ENCODE measurements around the gene EFNA1.

DNA sequence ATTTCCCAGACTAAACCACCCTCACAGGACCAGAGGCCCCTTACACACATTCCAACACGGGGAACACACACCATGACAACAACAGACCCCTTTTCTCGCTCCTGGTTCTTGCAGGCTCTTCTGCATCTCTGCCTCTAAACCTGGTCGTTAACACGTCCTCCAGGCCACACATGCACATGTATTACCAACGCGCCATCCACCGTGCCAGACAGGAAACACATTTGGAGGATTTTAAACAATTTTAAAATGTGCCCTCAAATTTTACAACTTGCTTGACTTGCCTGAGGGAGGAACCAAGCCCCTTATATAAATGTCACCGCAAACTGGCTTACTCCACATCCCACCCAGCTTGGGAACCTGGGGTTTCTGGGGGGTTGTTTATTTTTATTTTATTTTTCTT is 16.9 kb upstream of the EFNA1 start:
- TF ChIP-seq RAD21 (IDR thresholded peaks at IDR 0.05; ENCODE audit: low read length) = no peak
- no peak for TF ChIP-seq POLR2A (IDR thresholded peaks at IDR 0.05; ENCODE audit: low read depth, low read length)
- TF ChIP-seq SMC3 (IDR thresholded peaks at IDR 0.05; ENCODE audit: low read depth, low read length) = no peak
- no peak for TF ChIP-seq CEBPB (IDR thresholded peaks at IDR 0.05; ENCODE audit: low read depth, low read length)
- TF ChIP-seq, protein P1, sequence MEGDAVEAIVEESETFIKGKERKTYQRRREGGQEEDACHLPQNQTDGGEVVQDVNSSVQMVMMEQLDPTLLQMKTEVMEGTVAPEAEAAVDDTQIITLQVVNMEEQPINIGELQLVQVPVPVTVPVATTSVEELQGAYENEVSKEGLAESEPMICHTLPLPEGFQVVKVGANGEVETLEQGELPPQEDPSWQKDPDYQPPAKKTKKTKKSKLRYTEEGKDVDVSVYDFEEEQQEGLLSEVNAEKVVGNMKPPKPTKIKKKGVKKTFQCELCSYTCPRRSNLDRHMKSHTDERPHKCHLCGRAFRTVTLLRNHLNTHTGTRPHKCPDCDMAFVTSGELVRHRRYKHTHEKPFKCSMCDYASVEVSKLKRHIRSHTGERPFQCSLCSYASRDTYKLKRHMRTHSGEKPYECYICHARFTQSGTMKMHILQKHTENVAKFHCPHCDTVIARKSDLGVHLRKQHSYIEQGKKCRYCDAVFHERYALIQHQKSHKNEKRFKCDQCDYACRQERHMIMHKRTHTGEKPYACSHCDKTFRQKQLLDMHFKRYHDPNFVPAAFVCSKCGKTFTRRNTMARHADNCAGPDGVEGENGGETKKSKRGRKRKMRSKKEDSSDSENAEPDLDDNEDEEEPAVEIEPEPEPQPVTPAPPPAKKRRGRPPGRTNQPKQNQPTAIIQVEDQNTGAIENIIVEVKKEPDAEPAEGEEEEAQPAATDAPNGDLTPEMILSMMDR (conservative IDR thresholded peaks at IDR 0.05; ENCODE audit: low read depth, low read length) = no peak
